GM21390 (cell line): ENCODE measurements around the gene NR2C2.
A peak's percentile ranks its signal among the peaks of the same experiment; 100 is the strongest.

Source experiments
- ATAC-seq: cut with Tn5 transposase; IDR thresholded peaks from one replicate; pipeline ENCODE4 v1.9.1; 2021; ENCODE audit not compliant: unreplicated experiment

NR2C2 gene

DNA sequence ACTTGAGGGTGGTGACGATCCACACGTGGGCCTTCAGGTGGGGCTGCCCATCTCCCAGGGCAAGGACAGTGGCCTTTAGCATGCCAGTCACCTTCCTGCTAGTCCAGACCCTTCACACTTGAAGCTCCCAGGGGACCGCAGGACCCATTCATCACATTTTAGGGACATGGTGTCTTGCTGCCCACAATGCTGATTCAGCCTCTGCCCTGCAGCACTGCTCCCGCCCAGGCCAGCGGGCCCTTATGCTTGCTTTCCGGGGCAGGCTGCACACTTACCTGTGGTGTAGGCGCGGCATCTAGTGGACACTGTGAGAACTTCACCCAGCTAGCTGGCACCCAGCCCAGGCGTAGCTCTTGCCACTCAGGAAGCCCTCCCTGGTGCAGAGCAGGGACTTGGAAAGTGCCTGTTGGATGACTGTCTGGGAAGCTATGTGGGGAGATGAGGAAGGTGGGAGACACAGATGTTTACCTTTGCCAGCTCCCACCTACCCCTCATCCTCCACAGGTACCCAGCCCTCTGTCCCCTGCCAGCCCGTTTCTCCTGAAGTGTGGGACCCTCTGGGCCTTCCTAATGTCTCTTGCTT, 26.3 kb upstream of the NR2C2 start:
- ATAC-seq: peak; percentile 74

DNA sequence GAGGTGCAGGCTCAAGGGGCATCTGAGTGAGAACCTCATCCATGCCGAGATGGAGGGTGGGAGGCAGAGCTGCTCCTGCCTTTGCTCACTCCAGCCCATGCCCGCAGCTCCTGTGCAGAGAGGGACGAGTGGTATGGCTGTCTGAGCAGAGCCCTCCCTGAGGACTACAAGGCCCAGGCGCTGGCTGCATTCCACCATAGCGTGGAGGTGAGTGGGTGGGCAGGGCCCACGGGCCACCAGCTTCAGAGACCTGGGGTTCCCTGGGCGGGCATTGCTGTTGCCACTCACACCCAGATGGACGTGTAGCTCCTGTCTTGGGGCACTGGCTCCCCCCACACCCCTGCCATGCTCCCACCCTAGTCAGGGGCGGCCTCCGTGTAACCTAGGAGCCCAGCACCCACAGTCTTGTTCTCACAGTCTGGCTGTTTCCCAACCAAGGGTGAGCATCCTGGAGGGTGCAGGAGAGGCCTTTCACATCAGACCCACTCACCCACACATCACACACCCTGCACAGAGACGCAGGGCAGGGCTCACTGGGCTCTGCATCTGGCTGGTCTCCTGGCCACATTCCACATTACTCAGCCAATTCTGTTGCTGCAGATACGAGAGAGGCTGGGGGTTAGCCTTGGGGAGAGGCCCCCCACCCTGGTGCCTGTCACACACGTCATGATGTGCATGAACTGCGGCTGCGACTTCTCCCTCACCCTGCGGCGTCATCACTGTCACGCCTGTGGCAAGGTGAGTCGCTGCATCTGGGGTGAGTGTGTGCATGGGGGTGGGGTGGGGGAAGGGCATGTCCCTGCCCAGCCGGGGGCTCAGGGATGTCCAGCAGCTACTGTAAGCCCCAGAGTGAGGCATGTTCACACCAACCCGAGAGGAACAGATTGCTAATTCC, 25.3 kb upstream of the NR2C2 start:
- no peak for ATAC-seq

DNA sequence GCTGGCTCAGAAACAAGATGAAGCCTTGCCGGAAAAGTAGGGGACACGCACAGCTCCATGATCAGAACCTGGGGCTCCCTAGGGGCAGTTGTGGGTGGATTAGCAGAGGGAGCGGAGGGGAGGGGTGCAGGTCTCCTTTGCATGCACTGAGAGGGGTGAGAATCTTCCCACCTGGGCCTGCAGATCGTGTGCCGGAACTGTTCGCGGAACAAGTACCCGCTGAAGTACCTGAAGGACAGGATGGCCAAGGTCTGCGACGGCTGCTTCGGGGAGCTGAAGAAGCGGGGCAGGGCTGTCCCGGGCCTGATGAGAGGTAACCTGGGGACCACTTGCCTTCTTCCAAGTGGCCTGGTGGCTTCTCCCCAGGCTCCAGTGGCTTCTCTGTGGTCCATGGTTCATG, 24.5 kb upstream of the NR2C2 start:
- ATAC-seq: no peak

DNA sequence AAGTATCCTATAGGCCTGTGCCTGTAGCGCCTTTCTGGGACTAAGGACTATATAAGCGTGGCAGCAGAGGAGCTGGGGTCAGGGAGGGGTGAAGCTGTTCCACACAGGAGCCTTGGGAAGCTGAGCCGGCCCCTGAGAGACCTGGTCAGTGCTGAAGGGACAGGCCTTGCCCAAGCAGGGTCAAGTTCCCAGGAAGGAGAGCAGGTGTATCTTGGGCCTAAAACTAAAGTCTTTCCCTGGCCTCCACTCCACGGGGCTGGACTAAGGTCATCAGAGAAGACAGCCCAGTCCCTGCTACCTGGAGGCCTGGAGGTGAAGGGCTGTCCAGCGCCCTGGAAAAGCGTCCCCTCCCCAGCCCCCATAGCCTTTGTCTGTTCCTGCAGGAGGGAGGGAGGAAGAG, 23.9 kb upstream of the NR2C2 start:
- no peak for ATAC-seq

DNA sequence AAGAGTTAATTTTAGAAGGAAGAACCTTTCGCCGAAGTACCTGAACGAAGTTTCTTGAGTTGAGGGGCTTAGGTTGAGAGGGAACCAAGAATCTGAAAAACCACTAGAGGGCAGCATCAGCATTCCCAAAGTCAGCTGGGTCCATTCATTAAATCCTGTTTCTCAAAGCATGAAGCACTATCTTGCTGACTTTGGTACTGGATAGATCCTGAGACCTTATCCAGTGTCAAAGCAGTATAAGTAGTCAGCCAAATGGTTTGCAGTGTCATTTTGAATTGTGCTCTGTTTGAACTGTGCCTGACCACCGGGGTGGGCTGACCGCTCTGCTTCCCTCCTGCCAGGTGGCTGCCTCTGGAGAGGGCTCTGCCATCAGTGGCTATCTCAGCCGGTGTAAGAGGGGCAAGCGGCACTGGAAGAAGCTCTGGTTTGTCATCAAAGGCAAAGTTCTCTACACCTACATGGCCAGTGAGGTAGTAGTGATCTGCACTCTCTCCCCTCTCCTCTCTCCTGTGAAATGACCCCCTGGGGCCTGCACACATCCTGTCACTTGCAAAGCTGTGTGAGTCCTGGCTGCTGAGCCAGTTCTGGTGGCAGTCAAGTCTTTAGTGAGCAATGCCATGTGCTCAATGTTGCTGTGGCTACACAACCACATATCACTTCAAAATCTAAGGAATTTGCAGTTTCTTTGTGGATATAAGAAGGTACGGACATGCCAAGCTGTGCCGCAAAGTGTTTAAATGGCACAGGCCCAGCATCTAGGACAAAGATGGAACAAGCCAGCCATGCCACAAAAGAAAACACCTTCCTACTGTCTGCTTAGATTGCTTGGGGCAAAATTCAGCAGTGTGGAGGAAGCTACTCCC, 21.4 kb upstream of the NR2C2 start:
- no peak for ATAC-seq

DNA sequence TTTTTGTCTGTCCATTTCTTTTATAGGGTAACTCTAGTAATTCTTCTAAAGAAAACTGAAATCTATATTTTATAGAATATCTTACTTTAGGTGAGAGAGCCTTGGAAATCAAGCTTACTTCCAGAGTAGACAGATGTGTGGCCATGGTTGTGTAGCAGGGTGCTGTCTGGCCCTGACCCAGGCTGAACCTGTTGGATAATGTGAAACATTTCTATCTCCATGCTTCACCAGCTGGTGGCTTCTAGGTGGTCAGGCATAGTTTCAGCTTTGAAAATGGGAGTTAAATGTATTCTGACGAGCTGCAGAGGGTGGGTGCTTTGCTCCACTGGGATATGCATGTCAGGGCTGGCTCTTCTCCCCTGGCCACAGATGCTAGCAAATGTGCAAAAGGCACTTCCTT, 20.8 kb upstream of the NR2C2 start:
- no peak for ATAC-seq

DNA sequence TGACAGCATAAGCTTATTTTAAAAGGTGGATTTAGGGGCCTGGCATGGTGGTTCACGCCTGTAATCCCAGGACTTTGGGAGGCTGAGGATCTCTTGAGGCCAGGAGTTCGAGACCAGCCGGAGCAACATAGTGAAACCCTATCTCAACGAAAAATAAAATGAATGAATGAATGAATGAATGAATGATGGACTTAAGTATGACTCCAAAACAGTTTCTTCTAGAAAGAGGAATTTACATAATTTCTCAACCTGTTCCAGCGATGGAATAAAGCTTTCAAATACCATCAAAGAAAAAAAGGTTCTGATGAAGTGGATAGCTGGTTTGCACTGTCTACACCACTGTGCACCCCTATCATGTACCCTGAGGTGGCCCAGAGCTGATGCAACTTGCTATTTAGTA, 20.1 kb upstream of the NR2C2 start:
- no peak for ATAC-seq

DNA sequence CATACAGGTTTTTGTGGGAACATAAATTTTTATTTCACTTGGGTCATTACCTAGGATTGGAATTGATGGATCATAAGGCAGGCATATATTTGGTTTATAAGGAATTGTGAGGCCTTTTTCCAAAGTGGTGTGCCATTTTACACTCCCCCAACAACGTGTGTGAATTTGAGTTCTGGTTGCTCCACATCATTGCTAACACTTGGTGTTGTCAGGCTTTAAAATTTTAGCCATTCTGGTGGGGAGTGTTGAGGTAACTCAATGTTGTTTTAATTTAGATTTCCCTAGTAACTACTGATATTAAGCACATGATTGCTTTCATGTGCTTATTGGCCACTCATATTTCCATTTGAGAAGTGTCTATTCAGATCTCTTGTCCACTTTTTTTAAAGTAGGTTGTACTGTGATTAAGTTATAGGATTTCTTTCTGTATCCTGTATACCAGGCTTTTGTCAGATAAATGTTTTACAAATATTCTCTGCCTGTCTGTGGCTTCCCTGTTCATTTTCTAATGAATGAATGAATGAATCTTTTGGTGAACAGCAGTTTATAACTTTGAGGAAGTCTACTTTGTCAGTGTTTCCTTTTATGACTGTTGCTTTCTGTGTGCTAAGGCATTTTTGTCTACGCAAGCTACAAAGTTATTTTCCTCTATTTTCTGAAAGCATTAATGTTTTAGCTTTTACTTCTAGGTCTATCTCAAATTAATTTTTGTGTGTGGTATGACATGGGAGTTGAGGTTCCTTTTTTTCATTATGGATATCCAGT, 17.9 kb upstream of the NR2C2 start:
- no peak for ATAC-seq

DNA sequence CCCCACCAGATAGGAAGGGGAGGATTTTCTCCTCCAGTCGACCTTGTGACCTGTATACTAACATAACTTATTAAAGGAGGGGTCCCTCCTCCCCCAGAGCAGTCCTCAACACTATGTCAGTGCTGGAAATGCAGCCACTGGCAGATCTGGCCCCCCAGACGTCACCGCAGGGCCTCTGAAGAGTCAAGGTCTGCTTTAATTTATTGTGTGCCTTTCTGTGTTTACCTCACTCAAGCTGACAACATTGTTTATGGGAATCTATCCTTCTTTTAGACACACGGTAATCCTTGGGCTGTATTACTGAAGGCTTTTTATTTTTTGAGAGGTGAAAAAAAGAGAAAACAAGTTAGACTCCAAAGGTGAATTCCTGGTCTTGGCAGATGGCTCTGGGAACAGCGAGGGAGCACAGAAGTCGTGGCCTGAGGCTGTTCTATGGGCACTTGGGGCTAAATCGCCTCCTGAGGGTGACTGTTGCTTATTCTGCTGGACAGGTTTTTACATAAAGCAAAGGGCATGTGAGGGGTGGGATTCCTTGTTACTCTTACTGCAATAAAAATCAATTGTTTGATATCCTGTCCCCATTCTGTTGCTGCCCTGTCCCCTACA, 13.5 kb upstream of the NR2C2 start:
- ATAC-seq: no peak

DNA sequence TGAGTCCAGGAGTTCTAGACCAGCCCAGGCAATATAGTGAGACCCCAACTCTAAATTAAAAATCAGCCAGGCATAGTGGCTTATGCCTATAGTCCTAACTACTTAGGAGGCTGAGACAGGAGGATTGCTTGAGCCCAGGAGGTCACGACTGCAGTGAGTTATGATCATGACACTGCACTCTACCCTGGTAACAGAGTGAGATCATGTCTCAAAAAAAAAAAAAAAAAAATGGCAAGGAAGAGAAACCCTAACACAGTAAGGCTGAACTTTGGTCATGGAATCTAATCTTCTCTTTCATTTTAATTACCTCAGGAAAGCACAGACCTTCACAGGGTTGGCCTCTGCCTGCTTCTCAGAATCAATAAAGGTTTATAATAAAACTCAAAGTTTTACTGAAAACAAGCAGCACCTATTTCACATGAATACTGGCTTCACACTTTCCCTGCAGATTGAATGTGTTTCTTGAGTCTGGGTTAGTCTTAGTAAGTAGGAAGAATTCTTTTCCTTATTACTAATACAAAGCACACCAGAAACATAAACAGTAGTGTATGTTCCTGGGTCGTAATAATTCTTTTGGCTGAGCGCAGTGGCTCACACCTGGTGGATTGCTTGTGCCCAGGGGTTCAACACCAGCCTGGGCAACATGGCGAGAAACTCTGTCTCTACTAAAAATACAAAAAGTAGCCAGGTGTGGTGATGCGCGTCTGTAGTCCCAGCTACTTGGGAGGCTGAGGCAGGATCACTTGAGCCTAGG, 11.6 kb upstream of the NR2C2 start:
- no peak for ATAC-seq

DNA sequence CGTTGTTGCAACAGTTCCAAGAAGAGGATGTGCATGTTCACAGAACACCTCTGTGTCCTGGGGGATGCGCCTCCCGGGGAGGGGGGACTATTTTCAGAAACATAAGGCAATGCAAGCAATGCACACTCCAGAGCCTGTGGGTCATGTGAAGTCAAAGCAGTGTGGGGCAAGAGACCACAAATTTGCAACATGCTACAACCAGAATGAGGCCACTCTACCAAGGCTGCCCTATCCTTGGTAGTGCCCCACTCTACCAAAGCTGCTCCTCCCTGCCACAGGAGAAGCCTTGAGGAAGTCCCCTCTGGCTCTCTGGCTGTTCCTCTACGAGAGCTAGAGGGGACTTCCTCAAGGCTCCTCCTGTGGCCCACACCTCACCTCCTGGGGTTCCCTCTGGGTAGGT, 8.4 kb upstream of the NR2C2 start:
- no peak for ATAC-seq

DNA sequence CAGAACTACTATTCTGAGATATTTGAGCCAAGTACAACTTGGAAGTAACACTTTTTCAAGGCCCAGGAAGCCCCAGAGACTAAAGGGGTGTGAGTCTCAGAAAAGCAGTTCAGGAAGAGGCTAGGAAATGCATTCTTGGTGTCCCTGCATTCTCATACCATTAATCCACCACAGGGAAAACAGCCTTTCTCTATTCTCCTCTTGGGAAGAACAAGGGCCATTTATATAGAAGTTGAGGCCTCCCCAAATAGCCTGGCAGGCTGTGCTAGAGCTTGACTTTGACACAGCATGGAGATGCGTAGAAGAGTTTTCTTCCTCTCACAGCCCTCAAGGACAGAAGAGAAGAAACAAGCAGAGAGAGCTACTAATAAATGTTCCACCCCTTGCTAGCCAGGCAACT, 5.5 kb upstream of the NR2C2 start:
- ATAC-seq: no peak

DNA sequence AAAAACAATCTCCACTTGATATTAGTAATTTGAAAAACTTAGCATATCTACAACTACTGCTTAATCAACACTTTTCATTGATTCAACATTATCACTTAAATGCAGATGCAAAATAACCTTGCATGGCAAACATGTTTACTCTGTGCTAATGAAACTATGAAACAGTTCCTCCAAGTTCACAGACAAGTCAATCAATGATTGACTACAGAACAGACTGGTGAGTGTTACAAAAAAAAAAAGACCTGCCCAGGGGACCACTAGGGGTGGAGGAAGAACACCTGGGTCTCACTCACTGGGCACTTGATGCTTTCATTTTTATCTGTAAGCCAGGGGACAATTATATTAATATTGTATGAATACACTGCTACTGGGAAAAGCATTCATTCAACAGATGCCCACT, 4.3 kb upstream of the NR2C2 start:
- ATAC-seq: no peak

DNA sequence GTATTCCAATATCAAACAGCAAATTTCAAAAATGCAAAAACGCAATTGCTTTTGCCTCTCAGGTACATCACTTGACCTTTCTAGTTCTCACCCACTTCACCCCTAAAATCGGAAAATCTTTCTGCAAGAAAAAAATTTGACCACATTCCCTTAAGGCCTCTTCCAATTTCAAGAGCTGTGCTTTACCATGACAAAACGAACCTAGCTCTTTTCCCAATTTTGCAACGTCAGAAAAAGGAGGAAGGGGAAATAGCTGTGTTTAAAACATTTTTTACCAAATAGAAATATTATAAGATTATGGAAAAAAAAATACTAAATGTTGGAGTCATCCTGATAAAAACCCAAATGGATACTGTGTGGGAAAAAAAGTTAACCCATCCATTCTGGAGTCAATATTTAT, 1.1 kb upstream of the NR2C2 start:
- ATAC-seq: no peak

DNA sequence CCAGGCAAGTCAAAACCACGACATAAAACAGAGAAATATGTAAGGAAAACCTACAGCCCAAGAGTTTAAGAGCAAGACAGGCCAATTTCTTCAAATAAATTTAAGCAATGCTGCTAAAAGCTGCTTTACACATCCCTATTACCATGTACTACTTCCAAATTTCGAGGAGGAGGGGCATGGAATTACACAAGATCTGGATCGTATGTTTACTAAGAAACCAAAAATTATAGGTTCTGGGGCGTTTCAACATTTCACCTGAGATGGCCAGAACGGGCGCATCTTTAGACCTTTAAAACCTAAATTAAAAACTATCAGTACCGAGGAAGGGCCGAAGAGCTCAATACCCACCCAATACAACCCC, 664 bp upstream of the NR2C2 start:
- no peak for ATAC-seq

DNA sequence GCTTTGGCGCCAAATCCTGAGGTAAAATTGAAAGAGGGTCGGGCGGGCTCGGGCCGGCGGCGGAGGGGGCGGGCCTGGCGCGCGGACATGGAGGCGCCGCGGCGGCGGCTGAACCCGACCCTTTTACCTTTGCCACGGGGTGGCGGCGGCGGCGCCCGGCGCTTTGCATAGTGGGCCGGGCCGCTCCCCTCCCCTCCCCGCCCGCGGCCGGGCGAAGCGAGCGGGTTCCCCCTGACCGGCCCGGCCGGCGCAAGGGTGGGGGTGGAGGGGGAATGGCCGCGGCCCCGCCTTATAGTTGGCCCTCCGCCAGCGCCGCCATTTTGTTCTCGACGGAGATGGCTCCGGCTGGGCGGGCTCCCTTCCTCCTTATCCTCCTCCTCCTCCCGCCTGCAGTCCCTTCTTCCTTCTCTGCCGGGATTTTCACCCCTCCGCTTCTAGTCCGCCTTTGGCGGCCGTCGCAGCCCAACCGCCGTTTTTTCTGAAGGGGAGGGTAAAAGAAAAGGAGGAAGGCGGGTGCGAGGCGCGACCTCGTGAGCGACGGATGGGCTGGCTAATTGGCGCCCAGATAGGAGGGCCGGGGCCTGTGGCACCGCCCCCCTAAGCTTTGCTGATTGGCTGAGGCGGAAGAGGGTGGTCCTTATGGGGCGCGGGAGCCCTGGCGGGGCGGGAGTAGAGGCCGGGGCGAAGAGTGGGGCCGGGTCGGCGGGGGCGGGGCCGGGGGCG, 664 bp downstream of the NR2C2 start:
- ATAC-seq: peak; percentile 85

DNA sequence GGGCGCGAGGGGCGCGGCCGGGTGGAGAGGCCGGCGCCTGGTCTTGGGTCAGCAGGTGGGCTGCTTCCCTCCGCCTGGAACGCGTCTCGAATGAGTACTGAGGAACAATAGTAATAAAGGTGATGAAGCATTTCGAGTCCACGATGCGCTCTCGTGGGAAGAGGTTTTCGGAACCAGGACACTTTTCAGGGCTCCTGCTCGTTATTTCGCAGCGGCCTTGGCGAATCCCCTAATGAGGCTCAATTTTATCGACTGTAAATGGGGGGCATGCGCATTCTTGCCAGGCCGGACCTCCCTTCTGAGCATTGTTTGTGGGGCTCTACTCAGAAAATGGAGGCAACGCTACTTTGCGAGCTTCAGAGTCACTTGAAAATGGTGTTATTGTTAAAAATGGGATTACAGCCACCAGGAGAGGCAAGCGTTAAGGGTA, 1.2 kb downstream of the NR2C2 start:
- no peak for ATAC-seq

DNA sequence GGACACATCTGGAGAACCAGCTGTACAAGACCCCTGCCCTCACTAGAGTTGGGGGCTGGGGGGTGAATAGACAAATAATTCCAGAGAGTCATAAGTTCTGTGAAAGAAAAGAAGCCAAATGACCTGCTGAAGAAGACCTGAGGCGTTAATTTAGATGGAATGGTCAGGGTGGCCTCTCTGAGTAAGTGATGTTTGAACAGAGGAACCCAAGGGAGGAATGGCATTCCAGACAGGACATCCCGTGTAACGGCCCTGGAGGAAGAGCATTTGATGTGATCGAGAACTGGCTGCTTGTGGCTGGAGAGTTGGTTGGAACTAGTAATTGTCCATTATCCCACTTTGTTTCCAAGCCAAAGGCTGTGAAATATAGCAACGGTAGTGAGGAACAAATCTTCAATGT, 1.7 kb downstream of the NR2C2 start:
- ATAC-seq: no peak

DNA sequence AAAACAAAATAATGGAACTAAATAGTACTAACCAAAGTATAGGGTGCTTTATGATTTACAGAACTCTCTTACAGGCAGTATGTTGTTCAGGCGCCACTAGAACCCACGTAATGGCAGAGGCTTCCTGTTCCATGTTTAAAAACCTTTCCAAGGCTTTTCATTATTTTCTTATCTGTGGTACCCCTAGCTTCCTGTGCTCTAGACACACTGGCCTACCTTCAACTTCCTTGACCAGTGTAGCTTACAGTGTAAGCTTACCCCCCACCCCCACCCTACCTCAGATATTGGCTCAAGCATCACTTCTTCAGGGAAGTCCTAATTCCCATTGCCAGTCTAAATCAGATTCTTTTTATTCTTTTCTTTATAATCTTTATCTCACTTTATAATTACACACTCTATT, 2.9 kb downstream of the NR2C2 start:
- no peak for ATAC-seq
